Uterus (tissue), 4 donors: ENCODE results near the gene ATP7B. TPM values are rescaled to one million over a fixed set of nuclear protein-coding genes. Genes with fewer than 3 reads are reported as not detected.

Experiments used
- DNase-seq, 2 donors: peaks; one replicate each; pipeline ENCODE4 v3.0.0-alpha.2; 2019 to 2020
- H3K27ac ChIP-seq, 2 donors: fragments of 200-600 bp; sonication (generic); 1 replicate in 1 of 2; 2 replicates in 1 of 2; pipeline ENCODE4 v1.5.1; 2016 to 2018
- H3K27me3 ChIP-seq, 2 donors: fragments of 200-600 bp; sonication (generic); one replicate each; pipeline ENCODE4 v1.5.1; 2018 to 2019; ENCODE audit warnings: control low read depth in 1 of 2
- H3K36me3 ChIP-seq, 2 donors: fragments of 200-600 bp; sonication (generic); one replicate each; pipeline ENCODE4 v1.5.1; 2019; ENCODE audit warnings: control low read depth in 1 of 2
- H3K4me1 ChIP-seq, 2 donors: fragments of 200-600 bp; sonication (generic); one replicate each; pipeline ENCODE4 v1.5.1; 2018 to 2019; ENCODE audit warnings: control low read depth in 1 of 2
- H3K4me3 ChIP-seq, 2 donors: fragments of 200-600 bp; sonication (generic); 1 replicate in 1 of 2; 2 replicates in 1 of 2; pipeline ENCODE4 v1.5.1; 2018 to 2019; ENCODE audit warnings: mild to moderate bottlenecking in 1 of 2
- H3K9me3 ChIP-seq, 2 donors: fragments of 200-600 bp; sonication (generic); one replicate each; pipeline ENCODE4 v1.5.1; 2019; ENCODE audit warnings: control low read depth in 1 of 2
- POLR2A ChIP-seq, 2 donors: fragments of 450-650 bp; IDR thresholded peaks; one replicate each; pipeline ENCODE4 v1.6.1; 2016; ENCODE audit warnings: antibody characterized with exemption in 2 of 2, mild to moderate bottlenecking in 1 of 2, moderate library complexity in 1 of 2
- intact Hi-C: fragments of 100-400 bp; cut with DNase I; formaldehyde crosslinking; loops from one replicate; pipeline ENCODE4 v1.15.1; 2023; ENCODE audit warnings: low total_unique reads
- total RNA-seq, 4 donors: library from RNA; depleted of rRNA in 3 of 4; stranded (reverse); fragments of >200 nt in 3 of 4; gene quantifications; one replicate each; pipeline versions ENCODE4 v1.1.0 to v1.2.4, GENCODE V29; 2014 to 2023
- TF ChIP-seq, protein P1 (sequence below), 4 experiments: fragments of 200-600 bp in 2 of 4; fragments of 450-650 bp in 2 of 4; sonication (generic) in 2 of 4; IDR thresholded peaks; one replicate each; pipeline ENCODE4 v1.5.1; 2016 to 2019; ENCODE audit warnings: antibody characterized with exemption in 4 of 4, mild to moderate bottlenecking in 2 of 4, moderate library complexity in 1 of 4
- donor health status: DM: yes; HTN: yes; CAD: no.

ATP7B gene
- total RNA-seq, 4 donors from 2014 or later = 9.2 to 16.2 (median 9.9) TPM

DNA sequence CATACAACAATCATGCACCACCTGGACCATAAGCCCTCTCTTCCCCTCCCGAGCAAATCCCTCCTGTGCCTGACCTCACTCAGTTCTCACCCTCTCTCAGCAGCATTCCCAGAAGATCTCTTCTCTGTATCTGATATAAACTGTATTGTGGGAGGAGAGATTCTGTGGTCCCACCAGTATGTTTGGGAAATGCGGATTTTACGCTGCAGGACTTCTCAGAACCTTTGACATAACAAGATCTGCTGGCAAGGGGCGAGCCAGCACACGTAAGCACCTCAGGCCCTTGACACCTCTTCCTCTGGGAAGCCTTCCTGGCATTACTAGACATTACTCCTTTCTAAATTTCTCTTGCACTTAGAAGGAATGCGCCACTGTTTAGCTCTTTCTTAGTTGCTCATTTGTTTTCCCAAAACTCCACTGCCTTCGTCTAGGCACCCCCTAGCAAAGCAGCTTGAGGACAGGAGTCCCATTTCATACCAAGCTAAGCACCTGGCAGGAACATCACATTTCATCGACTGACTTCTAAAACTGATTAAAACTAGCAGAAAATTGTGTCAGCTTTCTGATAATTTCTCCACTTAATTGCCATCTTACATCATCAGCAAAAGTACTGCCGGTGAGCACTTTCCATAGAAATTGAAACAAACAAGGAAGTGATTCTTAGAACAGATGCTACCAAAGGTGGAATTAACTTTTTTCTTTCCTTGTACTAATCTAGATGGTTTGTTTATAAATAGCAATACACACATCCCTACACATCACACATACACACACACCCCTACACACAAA lies 86.3 kb downstream of the ATP7B start:
- TF ChIP-seq POLR2A (IDR thresholded peaks at IDR 0.05) = no peak
- TF ChIP-seq, protein P1, sequence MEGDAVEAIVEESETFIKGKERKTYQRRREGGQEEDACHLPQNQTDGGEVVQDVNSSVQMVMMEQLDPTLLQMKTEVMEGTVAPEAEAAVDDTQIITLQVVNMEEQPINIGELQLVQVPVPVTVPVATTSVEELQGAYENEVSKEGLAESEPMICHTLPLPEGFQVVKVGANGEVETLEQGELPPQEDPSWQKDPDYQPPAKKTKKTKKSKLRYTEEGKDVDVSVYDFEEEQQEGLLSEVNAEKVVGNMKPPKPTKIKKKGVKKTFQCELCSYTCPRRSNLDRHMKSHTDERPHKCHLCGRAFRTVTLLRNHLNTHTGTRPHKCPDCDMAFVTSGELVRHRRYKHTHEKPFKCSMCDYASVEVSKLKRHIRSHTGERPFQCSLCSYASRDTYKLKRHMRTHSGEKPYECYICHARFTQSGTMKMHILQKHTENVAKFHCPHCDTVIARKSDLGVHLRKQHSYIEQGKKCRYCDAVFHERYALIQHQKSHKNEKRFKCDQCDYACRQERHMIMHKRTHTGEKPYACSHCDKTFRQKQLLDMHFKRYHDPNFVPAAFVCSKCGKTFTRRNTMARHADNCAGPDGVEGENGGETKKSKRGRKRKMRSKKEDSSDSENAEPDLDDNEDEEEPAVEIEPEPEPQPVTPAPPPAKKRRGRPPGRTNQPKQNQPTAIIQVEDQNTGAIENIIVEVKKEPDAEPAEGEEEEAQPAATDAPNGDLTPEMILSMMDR (IDR thresholded peaks at IDR 0.05) = no peak
- Histone ChIP-seq H3K36me3 (no peaks in the 10 kb centered on the region), H3K27me3 (no peaks in the 10 kb centered on the region), H3K4me1 (no peaks in the 10 kb centered on the region), H3K9me3 (no peaks in the 10 kb centered on the region), H3K4me3 (no peak overlapping the region), H3K27ac (no peak overlapping the region)
- intact Hi-C loops = no loop called here
- DNase-seq = no peak

DNA sequence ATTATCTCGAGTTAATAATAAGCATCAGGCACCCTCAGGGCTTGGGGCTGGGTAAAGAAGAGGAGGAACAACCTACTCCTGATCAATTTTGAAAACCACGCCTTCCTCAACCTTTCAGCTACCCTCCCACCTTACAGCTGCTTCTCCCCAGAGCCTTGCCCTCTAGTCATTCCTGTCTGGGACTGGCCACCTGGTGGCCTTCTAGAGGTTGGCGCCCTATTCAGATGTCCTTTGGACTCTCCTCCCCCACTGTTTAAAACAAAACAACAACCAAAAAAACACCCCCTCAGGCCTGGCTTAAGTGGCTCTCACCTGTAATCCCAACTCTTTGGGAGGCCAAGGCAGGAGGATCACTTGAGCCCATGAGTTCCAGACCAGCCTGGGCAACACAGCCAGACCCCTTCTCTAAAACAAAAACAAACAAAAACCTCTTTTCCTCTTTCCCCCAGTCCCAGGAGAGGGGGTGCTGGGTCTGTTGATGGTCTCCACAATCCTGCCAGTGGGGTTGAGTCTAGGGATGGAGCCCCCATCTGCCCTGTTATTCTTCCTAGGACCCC lies 87.2 kb downstream of the ATP7B start:
- intact Hi-C loops = no loop called here
- Histone ChIP-seq H3K36me3 (no peaks in the 10 kb centered on the region), H3K27me3 (no peaks in the 10 kb centered on the region), H3K27ac (no peak overlapping the region), H3K4me1 (no peaks in the 10 kb centered on the region), H3K9me3 (no peaks in the 10 kb centered on the region), H3K4me3 (no peak overlapping the region)
- no peak for DNase-seq
- TF ChIP-seq, protein P1 (IDR thresholded peaks at IDR 0.05) = no peak
- TF ChIP-seq POLR2A (IDR thresholded peaks at IDR 0.05) = no peak

DNA sequence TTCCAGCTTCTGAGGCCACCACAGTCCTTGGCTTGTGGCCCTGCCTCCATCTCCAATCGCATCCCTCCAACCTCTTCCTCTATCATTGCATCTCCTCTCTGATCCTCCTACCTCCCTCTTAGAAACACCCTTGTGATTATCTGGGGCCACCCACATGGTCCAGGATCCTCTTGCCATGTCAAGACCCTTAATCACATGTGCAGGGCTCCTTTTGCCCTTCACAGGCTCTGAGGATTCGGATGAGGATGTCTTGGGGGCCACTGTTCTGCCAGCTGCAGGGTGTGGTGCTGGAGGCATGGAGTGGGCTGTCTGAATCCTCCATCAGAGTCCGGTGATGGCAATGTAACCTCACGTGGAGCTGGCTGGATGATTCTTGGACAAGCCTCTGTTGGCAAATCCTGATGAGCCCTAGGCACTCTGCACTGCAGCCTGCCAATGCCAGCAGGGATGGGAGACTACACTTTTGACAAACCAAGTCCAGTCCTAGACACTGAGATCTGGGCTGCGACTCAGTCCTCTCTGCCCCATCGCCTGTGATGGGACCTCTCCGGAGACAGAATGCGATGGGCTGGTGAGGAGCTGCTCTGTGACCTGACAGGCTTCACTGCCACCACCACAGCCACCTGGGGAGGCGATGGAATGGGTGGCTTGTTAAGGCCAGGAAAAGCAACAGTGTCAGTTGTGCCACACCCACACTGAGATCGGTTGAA lies 88.3 kb downstream of the ATP7B start:
- intact Hi-C loops = no loop called here
- Histone ChIP-seq H3K36me3 (no peaks in the 10 kb centered on the region), H3K27me3 (no peaks in the 10 kb centered on the region), H3K4me3 (no peak overlapping the region), H3K4me1 (no peaks in the 10 kb centered on the region), H3K9me3 (no peaks in the 10 kb centered on the region), H3K27ac (no peak overlapping the region)
- TF ChIP-seq, protein P1 (IDR thresholded peaks at IDR 0.05) = no peak
- DNase-seq = no peak

DNA sequence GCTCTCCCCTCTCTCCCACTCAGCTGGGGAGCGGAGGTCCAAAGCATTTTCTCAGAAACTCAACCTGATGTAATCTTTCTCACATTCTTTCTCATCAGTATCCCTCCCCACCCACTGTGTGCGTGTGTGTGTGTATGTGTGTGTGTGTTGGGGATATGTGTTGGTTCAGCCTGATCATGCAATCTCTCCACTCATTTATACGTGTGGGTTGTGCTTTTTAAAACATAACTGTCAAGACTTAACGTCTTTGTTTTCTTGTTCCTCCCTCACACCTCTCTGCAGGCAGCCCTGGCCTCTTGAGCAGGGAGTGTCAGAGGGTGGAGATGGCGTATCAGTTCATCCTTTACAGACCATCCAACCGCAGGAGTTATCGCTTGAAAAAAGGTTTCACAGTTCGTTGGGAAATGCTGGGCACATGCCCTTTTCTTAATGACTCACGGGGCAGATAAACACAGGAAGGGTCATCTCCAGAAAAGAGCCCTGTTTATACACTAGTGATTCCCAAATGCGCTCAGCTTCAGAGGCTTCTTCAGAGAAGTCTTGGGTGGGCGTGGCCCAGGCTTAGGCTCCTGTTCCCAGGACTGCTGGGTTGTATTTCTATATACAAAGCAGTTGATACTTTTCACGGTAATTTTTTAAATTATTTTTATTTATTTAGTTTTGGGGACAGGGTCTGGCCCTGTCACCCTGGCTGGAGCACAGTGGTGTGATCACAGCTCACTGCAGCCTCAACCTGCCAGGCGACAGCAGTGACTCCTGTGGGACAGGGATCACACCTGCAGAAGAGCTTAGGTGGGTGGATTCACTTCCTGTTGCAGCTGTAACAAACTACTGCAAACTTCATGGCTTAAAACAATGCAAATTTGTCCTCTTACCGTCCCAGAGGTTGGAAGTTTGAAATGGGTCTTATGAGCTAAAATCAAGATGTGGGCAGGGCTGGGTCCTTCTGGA lies 89.2 kb downstream of the ATP7B start:
- intact Hi-C loops = no loop called here
- Histone ChIP-seq H3K9me3 (no peaks in the 10 kb centered on the region), H3K4me3 (no peak overlapping the region), H3K36me3 (no peaks in the 10 kb centered on the region), H3K4me1 (no peaks in the 10 kb centered on the region), H3K27ac (no peak overlapping the region), H3K27me3 (no peaks in the 10 kb centered on the region)
- DNase-seq = no peak
- TF ChIP-seq POLR2A (IDR thresholded peaks at IDR 0.05) = no peak
- TF ChIP-seq, protein P1 (IDR thresholded peaks at IDR 0.05) = no peak
